GM23338 (cell line): ENCODE data around the gene NMNAT1. TPM values are rescaled to one million over a fixed set of nuclear protein-coding genes. Genes with fewer than 3 reads are reported as not detected.

Experiments
- ATAC-seq: fragments of 200-7000 bp; cut with Tn5 transposase; 3 replicates; pipeline ENCODE4 v1.9.1; 2020
- DNase-seq: peaks from one replicate; pipeline ENCODE4 v3.0.0-alpha.2; 2015; ENCODE audit warnings: low spot score
- H2AFZ ChIP-seq: fragments of 200-600 bp; sonication (generic); 2 replicates; pipeline ENCODE4 v1.8.0; 2016; ENCODE audit warnings: antibody characterized with exemption, mild to moderate bottlenecking, moderate library complexity
- H3F3A ChIP-seq: fragments of 200-600 bp; sonication (generic); replicated peaks from 2 replicates; pipeline ENCODE4 v1.8.0; 2017; ENCODE audit warnings: antibody characterized with exemption, mixed run types, low read depth
- H3K27ac ChIP-seq: fragments of 200-600 bp; sonication (generic); 2 replicates; pipeline ENCODE4 v1.6.1; 2016; ENCODE audit warnings: low read depth
- H3K27me3 ChIP-seq: fragments of 200-600 bp; sonication (generic); 2 replicates; pipeline ENCODE4 v1.8.0; 2016; ENCODE audit warnings: mild to moderate bottlenecking, mixed run types, moderate library complexity; ENCODE audit not compliant: insufficient read depth
- H3K36me3 ChIP-seq: fragments of 200-600 bp; sonication (generic); 2 replicates; pipeline ENCODE4 v1.8.0; 2016; ENCODE audit warnings: mild to moderate bottlenecking; ENCODE audit not compliant: insufficient read depth
- H3K4me1 ChIP-seq: fragments of 200-600 bp; sonication (generic); 2 replicates; pipeline ENCODE4 v1.8.0; 2016; ENCODE audit warnings: mild to moderate bottlenecking, moderate library complexity; ENCODE audit not compliant: insufficient read depth
- H3K4me2 ChIP-seq: fragments of 200-600 bp; sonication (generic); 2 replicates; pipeline ENCODE4 v1.7.1; 2017; ENCODE audit warnings: mixed run types
- H3K4me3 ChIP-seq: fragments of 200-600 bp; sonication (generic); 2 replicates; pipeline ENCODE4 v1.6.1; 2016; ENCODE audit warnings: mixed run types
- H3K79me2 ChIP-seq: fragments of 200-600 bp; sonication (generic); replicated peaks from 2 replicates; pipeline ENCODE4 v1.8.0; 2017; ENCODE audit warnings: mild to moderate bottlenecking; ENCODE audit not compliant: insufficient read depth
- H3K9me2 ChIP-seq: fragments of 200-600 bp; sonication (generic); 2 replicates; pipeline ENCODE4 v1.8.0; 2017; ENCODE audit not compliant: insufficient read depth
- H4K20me1 ChIP-seq: fragments of 200-600 bp; sonication (generic); replicated peaks from 2 replicates; pipeline ENCODE4 v1.8.0; 2017; ENCODE audit warnings: mild to moderate bottlenecking; ENCODE audit not compliant: insufficient read depth
- H3K27ac Mint-ChIP-seq: 2 replicates; pipeline ENCODE4 v1.8.0; 2020; ENCODE audit warnings: inconsistent platforms, mild to moderate bottlenecking, moderate library complexity, mixed read lengths
- H3K27me3 Mint-ChIP-seq: 3 replicates; pipeline ENCODE4 v1.8.0; 2022; ENCODE audit warnings: low read depth, mild to moderate bottlenecking, moderate library complexity, mixed read lengths, inconsistent platforms; ENCODE audit not compliant: insufficient read depth, poor library complexity
- H3K36me3 Mint-ChIP-seq: 3 replicates; pipeline ENCODE4 v1.8.0; 2021; ENCODE audit warnings: low read depth, mild to moderate bottlenecking, inconsistent platforms, moderate library complexity, mixed read lengths
- H3K4me1 Mint-ChIP-seq: 3 replicates; pipeline ENCODE4 v1.8.0; 2020; ENCODE audit warnings: mild to moderate bottlenecking, inconsistent platforms, mixed read lengths
- H3K4me3 Mint-ChIP-seq: 3 replicates; pipeline ENCODE4 v1.8.0; 2021; ENCODE audit warnings: moderate library complexity, mild to moderate bottlenecking, inconsistent platforms, mixed read lengths
- H3K9me3 Mint-ChIP-seq: 3 replicates; pipeline ENCODE4 v1.8.0; 2020; ENCODE audit warnings: moderate library complexity, mild to moderate bottlenecking, inconsistent platforms, mixed read lengths
- CREB1 ChIP-seq: fragments of 250-450 bp; sonication (Bioruptor Pico); IDR thresholded peaks from 2 replicates; pipeline ENCODE4 v1.5.0; 2020; ENCODE audit warnings: low read depth, mild to moderate bottlenecking, moderate library complexity
- CTCF ChIP-seq, 2 experiments: fragments of 200-600 bp in 1 of 2; sonication (generic) in 1 of 2; conservative IDR thresholded peaks; 2 replicates each; pipeline versions ENCODE4 v1.5.1 to v1.6.1; 2016 to 2017; ENCODE audit warnings: antibody characterized with exemption in 2 of 2, low read depth in 2 of 2, mild to moderate bottlenecking in 2 of 2, moderate library complexity in 1 of 2
- ETS1 ChIP-seq: IDR thresholded peaks from 2 replicates; pipeline ENCODE4 v1.6.1; 2016; ENCODE audit warnings: antibody characterized with exemption
- EZH2 ChIP-seq: fragments of 200-600 bp; sonication (generic); IDR thresholded peaks from one replicate; pipeline ENCODE4 v1.8.0; 2017; ENCODE audit warnings: antibody characterized with exemption, mild to moderate bottlenecking, low read depth; ENCODE audit not compliant: unreplicated experiment
- EZH2phosphoT487 ChIP-seq: fragments of 200-600 bp; sonication (generic); IDR thresholded peaks from one replicate; pipeline ENCODE4 v1.8.1; 2018; ENCODE audit warnings: antibody characterized with exemption; ENCODE audit not compliant: unreplicated experiment
- NANOG ChIP-seq: IDR thresholded peaks from 2 replicates; pipeline ENCODE4 v1.6.1; 2016; ENCODE audit warnings: antibody characterized with exemption, borderline replicate concordance
- POLR2AphosphoS5 ChIP-seq: IDR thresholded peaks from 2 replicates; pipeline ENCODE4 v1.6.1; 2016; ENCODE audit warnings: antibody characterized with exemption, low read depth
- REST ChIP-seq: IDR thresholded peaks from one replicate; pipeline ENCODE4 v1.6.1; 2018; ENCODE audit warnings: antibody characterized with exemption; ENCODE audit not compliant: unreplicated experiment
- STAT1 ChIP-seq: IDR thresholded peaks from one replicate; pipeline ENCODE4 v1.6.1; 2016; ENCODE audit warnings: antibody characterized with exemption; ENCODE audit not compliant: unreplicated experiment
- ZNF114 ChIP-seq: fragments of 250-450 bp; sonication (Bioruptor Pico); IDR thresholded peaks from 2 replicates; pipeline ENCODE4 v1.5.0; 2020; ENCODE audit warnings: mild to moderate bottlenecking, moderate library complexity
- ZNF331 ChIP-seq: fragments of 250-450 bp; sonication (Bioruptor Pico); IDR thresholded peaks from 2 replicates; pipeline ENCODE4 v1.5.0; 2020; ENCODE audit warnings: low read depth, mild to moderate bottlenecking, moderate library complexity
- ZNF462 ChIP-seq: fragments of 250-450 bp; sonication (Bioruptor Pico); IDR thresholded peaks from 2 replicates; pipeline ENCODE4 v1.5.0; 2020; ENCODE audit warnings: mild to moderate bottlenecking, moderate library complexity
- polyA plus RNA-seq: library from polyadenylated mRNA; unstranded; fragments of >200 nt; fragmentation: Nextera tagmentation; extraction: Ambion mirVana; gene quantifications from 2 replicates; pipeline ENCODE4 v1.2.1, GENCODE V29; 2016
- total RNA-seq: library from RNA; depleted of rRNA; stranded (reverse); fragments of >200 nt; shearing (Covaris generic); gene quantifications from 2 replicates; pipeline ENCODE4 v1.2.3, GENCODE V29; 2014

The NMNAT1 gene
- total and polyA plus RNA-seq, 2 experiments from 2014 or later, result 2.5 to 3.9 TPM

GRCh38 chr1:9908871-9909233 lies 34.4 kb upstream of the NMNAT1 start:
- TF ChIP-seq ZNF462 (CRISPR knock-in tag) (no peak), STAT1 (no peak), CREB1 (CRISPR knock-in tag) (no peak), ETS1 (no peak), EZH2phosphoT487 (no peak), CTCF (conservative IDR thresholded peaks at IDR 0.05; ENCODE audit: low read depth in 2 of 2) (no peak), POLR2AphosphoS5 (no peak), NANOG (no peak), ZNF114 (CRISPR knock-in tag) (no peak), ZNF331 (CRISPR knock-in tag) (no peak), EZH2 (no peak), REST (no peak)
- H2AFZ ChIP-seq, result no peak overlapping the region
- H3K36me3 Mint-ChIP-seq, result no peaks in the 10 kb centered on the region; the same call in 2 of the 3 replicates

More at GRCh38 chr1:9908871-9909233, 34.4 kb upstream of the NMNAT1 start:
- Histone ChIP-seq H4K20me1 (peaks cover 10% of the 10 kb centered on the region; the same call in 1 of the 2 replicates), H3K27me3 (no peaks in the 10 kb centered on the region), H3K4me3 (peak overlapping the region; percentile 80), H3K4me1 (peaks cover 22% of the 10 kb centered on the region), H3K79me2 (peaks cover 36% of the 10 kb centered on the region), H3K27ac (peak overlapping the region; percentile 18; the same call in 1 of the 2 replicates), H3K9me2 (no peaks in the 10 kb centered on the region; the same call in 1 of the 2 replicates), H3K36me3 (no peaks in the 10 kb centered on the region), H3F3A (peaks cover 7% of the 10 kb centered on the region), H3K4me2 (peak overlapping the region; percentile 82)
- H3K9me3 Mint-ChIP-seq, result no peaks in the 10 kb centered on the region
- 0 out of 2 replicates have a peak overlapping the region, but pooled peaks have one; percentile 80 for H3K27ac Mint-ChIP-seq
- DNase-seq (no peak), ATAC-seq (no peak)
- H3K4me1 Mint-ChIP-seq, result peaks cover 34% of the 10 kb centered on the region
- peak overlapping the region; percentile 87 for H3K4me3 Mint-ChIP-seq
- H3K27me3 Mint-ChIP-seq, result peaks cover 10% of the 10 kb centered on the region
